HG02588 (cell line): ENCODE measurements around the gene KLHL36.
"Not testable (repeated sequence)": the region's sequence is repeated elsewhere in the genome, so short reads cannot be mapped to it uniquely, and the experiment has no call there.

Experiments
- ATAC-seq: cut with Tn5 transposase; IDR thresholded peaks from one replicate; pipeline ENCODE4 v1.9.1; 2021; ENCODE audit warnings: mild to moderate bottlenecking, moderate library complexity; ENCODE audit not compliant: unreplicated experiment

The KLHL36 gene

GRCh38 chr16:84614968-84615813 lies 33.1 kb upstream of the KLHL36 start:
- ATAC-seq = no peak

- ATAC-seq = no peak
These were observed 31.8 kb upstream of the KLHL36 start for GRCh38 chr16:84616515-84616914.

GRCh38 chr16:84617041-84617790 lies 31.1 kb upstream of the KLHL36 start:
- peak; percentile 25 for ATAC-seq

- peak; percentile 72 for ATAC-seq
These were observed 30.3 kb upstream of the KLHL36 start, which contains the start of gene COTL1 for GRCh38 chr16:84617791-84618580. TSS of gene COTL1 (minus strand) at chr16:84618078. CDS start at chr16:84617914, 164 bp downstream.

GRCh38 chr16:84618581-84619460 lies 29.5 kb upstream of the KLHL36 start:
- ATAC-seq = no peak

GRCh38 chr16:84620913-84621312 lies 27.4 kb upstream of the KLHL36 start:
- ATAC-seq = not testable (repeated sequence)

- no peak for ATAC-seq
These were observed 22.8 kb upstream of the KLHL36 start for GRCh38 chr16:84625556-84625955.

- ATAC-seq = no peak
These were observed 20.0 kb upstream of the KLHL36 start for GRCh38 chr16:84628226-84628731.

GRCh38 chr16:84629580-84629979 lies 18.7 kb upstream of the KLHL36 start:
- ATAC-seq = no peak

DNA sequence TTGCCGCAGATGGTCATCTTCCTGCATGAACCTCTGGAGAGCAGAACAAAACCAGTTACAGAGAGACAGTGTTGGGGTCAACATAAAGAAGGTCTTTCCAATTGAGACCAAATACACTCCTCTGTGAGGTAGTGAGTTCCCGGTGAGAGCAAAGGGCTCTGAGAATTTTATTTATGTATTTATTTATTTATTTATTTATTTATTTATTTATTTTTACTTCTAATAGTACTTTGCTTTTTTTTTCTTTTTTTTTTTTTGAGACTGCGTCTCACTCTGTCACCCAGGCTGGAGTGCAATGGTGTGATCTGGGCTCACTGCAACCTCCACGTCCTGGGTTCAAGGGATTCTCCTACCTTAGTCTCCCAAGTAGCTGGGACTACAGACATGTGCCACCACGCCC lies 18.3 kb upstream of the KLHL36 start:
- no peak for ATAC-seq

GRCh38 chr16:84630446-84631152 lies 17.7 kb upstream of the KLHL36 start:
- ATAC-seq = no peak

- ATAC-seq = no peak
These were observed 17.2 kb upstream of the KLHL36 start for GRCh38 chr16:84631153-84631466.

DNA sequence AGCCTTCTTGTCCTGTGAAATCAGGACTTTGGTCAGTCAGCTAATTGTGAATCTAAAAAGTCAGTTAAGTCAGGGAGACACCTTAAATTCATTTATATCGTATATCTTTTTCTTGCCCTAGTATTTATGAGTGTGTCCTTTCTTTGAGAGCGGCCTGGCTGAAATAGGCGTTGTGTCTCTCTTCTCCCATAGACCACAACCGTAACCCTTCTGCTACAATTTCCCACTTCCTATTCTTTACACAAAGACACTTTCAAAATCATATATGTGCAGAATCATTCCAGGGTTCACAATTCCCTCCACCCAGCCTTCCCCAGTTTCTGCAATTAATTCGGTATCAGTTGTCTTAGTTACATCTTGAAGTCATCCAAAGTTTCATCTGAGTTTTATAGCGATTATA lies 16.4 kb upstream of the KLHL36 start:
- no peak for ATAC-seq

GRCh38 chr16:84632862-84633261 lies 15.4 kb upstream of the KLHL36 start:
- ATAC-seq = not testable (repeated sequence)

GRCh38 chr16:84633622-84634021 lies 14.7 kb upstream of the KLHL36 start:
- no peak for ATAC-seq

- no peak for ATAC-seq
These were observed 12.6 kb upstream of the KLHL36 start for GRCh38 chr16:84635702-84636101.

GRCh38 chr16:84637709-84638108 lies 10.6 kb upstream of the KLHL36 start:
- ATAC-seq = no peak

DNA sequence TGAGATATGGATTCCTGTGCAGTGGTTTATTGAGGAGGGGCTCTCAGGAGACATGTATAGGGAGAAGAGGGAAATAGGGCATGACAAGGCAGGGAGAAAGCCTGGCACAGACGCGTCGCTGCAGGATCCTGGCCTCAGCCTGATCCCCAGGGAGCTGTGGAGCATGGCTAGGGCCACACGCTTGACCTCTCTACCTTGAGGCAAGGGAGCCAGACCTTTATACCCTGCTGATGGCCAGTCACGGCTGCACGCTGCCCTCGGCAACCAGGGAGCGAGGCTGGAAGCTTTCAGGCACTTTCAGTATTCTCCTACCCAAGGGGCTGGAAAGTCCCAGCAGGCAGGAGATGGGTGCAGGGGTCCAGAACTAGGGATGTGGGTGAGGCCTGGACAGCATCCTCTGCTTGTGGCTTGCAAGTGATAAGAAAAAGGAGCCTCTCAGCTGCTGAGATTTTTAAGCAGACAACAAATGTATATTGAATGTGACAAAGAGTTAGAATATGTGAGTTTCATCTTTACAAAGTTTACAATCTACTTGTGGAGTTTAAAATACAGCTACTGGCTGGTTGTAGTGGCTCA lies 10.0 kb upstream of the KLHL36 start:
- no peak for ATAC-seq

DNA sequence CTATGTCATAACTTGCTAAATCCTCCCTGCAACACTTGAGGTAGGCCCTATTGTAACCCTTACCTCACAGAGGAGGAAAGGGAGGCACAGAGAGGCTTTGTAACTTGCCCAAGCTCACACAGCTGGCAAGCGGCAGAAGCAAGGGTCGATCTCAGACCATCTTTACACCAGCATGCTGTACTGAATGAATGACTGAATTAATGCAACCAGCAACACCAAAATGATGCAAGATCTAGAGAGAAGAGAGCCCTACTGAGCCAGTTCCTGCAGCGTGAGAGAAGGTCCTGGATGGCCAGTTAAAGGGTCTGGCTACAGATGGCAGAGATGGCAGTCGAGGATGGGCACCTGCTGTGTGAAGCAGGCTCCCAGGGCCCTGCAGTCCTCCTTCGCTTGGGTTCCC lies 8.2 kb upstream of the KLHL36 start:
- ATAC-seq = no peak
